ENCODE results near the gene GPR15LG.

The GPR15LG gene

DNA sequence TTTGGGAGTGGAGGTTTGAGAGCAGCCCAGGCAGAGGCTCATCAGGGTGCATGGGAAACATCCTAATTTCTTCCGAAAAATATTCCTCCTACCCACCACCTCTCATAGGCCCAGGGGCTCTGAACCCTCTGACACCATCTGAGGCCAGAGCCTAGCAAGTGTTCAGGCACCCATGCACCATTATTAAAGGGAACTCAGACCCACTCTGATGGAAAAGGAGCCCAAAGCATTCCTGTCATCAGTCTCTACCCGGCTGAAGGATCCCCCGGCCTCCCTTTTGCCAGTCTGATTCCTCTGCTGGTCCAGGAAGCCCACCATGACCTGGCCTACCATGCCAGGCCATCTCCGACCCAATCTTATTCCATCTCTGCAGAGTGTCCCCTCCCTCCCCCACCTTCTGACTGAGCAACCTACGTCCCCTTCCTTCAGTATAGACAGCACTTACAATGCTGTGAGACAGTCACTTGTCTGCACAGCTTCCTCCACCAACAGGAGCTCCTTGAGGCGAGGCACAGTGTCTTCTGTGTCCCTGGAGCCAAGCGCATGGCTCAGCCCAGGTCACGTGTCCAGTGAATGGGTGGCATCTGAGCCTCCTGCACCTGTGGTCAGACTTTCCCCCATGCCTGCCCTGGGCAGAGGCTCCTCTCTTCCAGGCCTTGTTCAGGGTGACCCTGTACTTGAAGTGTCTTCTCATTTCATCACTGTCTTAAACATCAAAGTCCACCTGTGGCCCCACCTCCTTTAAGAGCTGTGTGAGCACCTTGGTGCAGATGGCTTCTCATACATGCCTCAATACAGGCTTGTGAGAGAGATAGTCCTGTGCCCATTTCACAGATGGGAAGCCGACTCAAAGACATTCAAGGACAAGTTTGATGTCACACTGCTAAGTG lies 889 bp upstream of the GPR15LG start:
- DNase-seq (ENCODE audit: extremely low read depth, low read depth), result no peak
- TF ChIP-seq, protein P1, sequence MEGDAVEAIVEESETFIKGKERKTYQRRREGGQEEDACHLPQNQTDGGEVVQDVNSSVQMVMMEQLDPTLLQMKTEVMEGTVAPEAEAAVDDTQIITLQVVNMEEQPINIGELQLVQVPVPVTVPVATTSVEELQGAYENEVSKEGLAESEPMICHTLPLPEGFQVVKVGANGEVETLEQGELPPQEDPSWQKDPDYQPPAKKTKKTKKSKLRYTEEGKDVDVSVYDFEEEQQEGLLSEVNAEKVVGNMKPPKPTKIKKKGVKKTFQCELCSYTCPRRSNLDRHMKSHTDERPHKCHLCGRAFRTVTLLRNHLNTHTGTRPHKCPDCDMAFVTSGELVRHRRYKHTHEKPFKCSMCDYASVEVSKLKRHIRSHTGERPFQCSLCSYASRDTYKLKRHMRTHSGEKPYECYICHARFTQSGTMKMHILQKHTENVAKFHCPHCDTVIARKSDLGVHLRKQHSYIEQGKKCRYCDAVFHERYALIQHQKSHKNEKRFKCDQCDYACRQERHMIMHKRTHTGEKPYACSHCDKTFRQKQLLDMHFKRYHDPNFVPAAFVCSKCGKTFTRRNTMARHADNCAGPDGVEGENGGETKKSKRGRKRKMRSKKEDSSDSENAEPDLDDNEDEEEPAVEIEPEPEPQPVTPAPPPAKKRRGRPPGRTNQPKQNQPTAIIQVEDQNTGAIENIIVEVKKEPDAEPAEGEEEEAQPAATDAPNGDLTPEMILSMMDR (IDR thresholded peaks at IDR 0.05; ENCODE audit: low read depth, low read length, missing control alignments), result no peak
- no peak overlapping the region for H3K4me3 ChIP-seq (replicated peaks; ENCODE audit: low read depth, low read length)

DNA sequence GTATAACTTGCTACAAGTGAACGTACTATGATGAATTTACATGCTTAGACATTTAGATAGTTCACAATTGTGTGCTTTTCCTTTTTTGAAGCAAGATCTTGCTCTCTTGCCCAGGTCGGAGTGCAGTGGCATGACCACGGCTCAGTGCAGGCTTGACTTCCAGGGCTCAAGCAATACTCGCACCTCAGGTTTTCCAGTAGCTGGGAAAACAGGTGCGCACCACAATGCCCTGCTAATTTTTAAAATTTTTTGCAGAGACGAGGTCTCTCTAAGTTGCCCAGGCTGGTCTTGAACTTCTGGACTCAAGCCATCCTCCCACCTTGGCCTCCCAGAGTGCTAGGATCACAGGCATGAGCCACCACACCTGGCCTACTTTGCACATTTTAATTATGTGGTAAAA lies 1.8 kb downstream of the GPR15LG start:
- no peak overlapping the region for H3K4me3 ChIP-seq (replicated peaks; ENCODE audit: low read depth, low read length)
- TF ChIP-seq, protein P1 (IDR thresholded peaks at IDR 0.05; ENCODE audit: low read depth, low read length, missing control alignments), result no peak
- no peak for DNase-seq (ENCODE audit: extremely low read depth, low read depth)

DNA sequence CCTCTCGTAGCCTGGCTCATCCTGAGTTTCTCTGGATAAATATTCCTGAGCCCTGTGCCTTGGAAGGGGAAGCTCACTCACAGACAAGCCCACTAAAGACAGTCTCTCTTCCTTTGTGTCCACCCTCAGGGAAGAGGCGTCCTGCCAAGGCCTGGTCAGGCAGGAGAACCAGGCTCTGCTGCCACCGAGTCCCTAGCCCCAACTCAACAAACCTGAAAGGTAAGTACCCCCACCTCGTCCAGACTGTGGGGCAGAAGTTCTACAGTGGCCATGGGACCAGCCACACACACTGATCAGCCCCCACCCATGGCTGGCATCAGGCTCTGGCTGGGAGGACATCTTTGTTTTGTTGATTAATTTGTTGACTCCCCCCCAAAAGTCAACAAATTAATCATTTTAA lies 2.8 kb downstream of the GPR15LG start:
- no peak overlapping the region for H3K4me3 ChIP-seq (replicated peaks; ENCODE audit: low read depth, low read length)
- no peak for DNase-seq (ENCODE audit: extremely low read depth, low read depth)
- TF ChIP-seq, protein P1 (IDR thresholded peaks at IDR 0.05; ENCODE audit: low read depth, low read length, missing control alignments), result no peak

DNA sequence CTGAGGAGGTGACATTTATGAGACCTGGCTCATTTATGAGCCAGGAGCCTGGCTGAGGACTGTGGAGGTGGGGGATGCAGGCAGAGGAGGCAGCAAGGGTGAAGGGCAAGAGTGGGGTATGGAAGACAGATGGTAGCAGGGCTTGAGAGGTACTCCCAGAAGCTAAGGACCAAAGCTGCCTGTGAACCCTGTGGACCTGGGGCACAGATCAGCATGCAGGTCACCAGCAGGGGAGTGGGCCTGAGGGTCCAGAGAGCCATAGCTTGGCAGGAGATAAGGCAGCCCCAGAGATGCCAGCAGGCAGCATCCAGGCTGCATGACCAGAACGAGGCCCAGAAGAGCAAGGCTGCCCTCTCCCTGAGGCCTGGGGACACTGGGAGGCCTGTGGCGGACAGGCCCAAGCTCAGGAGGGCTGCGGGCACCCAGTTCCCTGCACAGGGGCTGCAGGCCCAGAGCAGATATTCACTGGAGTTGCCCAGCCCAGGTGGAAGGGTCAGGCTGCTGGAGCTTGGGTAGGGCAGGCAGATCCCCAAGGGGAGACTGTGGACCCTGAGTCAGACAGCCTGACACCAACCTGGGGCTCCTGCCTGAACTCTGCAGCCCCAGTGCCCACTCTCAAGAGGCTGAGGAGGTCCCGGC lies 3.4 kb downstream of the GPR15LG start:
- no peak for DNase-seq (ENCODE audit: extremely low read depth, low read depth)
- TF ChIP-seq, protein P1 (IDR thresholded peaks at IDR 0.05; ENCODE audit: low read depth, low read length, missing control alignments), result no peak
- H3K4me3 ChIP-seq (replicated peaks; ENCODE audit: low read depth, low read length), result no peak overlapping the region

DNA sequence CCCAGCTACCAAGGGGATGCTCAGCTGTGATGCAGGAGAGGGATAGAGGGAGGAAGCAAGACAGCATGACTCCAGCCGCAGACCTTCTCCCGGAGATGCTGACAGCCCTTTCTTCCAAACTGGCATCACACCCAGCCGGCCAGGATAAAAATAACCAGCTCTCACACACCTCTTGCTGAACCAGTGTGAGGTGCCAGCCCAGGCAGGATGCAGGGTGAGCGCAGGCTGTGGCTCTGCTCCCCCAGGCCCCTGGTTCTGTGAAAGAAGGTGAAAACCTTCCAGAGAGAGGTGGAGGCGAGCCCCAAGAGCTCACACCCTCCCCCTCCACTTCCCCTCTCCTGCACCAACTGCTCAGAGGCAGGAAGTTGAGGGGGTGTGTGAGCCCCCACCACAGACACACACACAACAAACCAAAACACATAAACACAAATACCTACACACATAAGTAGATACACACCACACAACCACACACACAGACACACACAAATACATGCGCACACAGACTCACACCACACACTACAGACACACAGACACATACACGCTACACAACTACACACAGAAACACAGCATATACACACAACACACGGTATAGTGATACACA lies 4.0 kb downstream of the GPR15LG start:
- no peak overlapping the region for H3K4me3 ChIP-seq (replicated peaks; ENCODE audit: low read depth, low read length)
- TF ChIP-seq, protein P1 (IDR thresholded peaks at IDR 0.05; ENCODE audit: low read depth, low read length, missing control alignments), result no peak
- DNase-seq (ENCODE audit: extremely low read depth, low read depth), result no peak

DNA sequence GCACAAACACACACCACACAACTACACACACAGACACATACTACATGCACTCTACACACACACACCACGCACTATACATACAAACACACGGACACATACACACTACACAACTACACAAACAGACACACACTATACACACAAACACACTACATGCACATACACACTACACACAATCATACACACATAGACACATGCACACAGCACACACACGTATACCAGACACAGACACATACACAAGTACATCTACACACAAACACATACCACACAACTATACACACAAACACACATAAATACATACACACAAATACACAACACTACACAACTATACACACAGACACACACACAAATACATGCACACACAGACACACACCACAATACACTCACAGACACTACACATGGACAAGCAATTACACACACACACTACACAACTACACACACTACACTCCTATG lies 4.6 kb downstream of the GPR15LG start:
- no peak for DNase-seq (ENCODE audit: extremely low read depth, low read depth)
- TF ChIP-seq, protein P1 (IDR thresholded peaks at IDR 0.05; ENCODE audit: low read depth, low read length, missing control alignments), result no peak
- no peak overlapping the region for H3K4me3 ChIP-seq (replicated peaks; ENCODE audit: low read depth, low read length)
